Dermis microvascular lymphatic vessel endothelial cell (primary cell): ENCODE measurements around the gene LRMDA. TPM values are rescaled to one million over a fixed set of nuclear protein-coding genes. Genes with fewer than 3 reads are reported as not detected.
"Not testable (repeated sequence)": the region's sequence is repeated elsewhere in the genome, so short reads cannot be mapped to it uniquely, and the experiment has no call there.

ENCODE experiments used
- DNase-seq, 2 donors: peaks; one replicate each; pipeline versions ENCODE4 v3.0.0 to v3.0.0-alpha.2; 2010; ENCODE audit warnings: low read depth in 2 of 2
- total RNA-seq: library from RNA; depleted of rRNA; stranded (reverse); fragments of >200 nt; gene quantifications from 2 replicates; pipeline ENCODE4 v1.2.1, GENCODE V29; 2014

Gene LRMDA
- total RNA-seq, 1 donor from 2014 or later, result 10.4 TPM

DNA sequence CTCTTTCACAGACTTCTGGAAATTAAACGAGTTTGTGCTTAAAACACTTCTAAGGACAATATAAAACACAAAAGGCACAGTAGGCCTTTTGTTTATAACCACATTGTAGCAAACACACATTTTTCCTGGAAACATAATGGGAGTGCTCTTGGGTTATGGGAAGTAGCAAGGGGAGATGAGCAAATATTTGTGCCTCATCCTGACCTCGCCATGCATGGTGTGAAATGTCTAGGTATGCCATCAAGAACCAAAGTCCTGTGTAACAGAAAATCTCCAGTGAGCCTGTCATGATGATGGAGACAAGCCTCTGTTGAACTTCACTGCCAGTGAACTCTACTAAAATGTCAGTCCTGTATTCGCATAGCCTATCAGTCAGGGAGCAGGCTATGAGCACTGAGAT lies 1029.6 kb downstream of the LRMDA start:
- DNase-seq, result no peak

DNA sequence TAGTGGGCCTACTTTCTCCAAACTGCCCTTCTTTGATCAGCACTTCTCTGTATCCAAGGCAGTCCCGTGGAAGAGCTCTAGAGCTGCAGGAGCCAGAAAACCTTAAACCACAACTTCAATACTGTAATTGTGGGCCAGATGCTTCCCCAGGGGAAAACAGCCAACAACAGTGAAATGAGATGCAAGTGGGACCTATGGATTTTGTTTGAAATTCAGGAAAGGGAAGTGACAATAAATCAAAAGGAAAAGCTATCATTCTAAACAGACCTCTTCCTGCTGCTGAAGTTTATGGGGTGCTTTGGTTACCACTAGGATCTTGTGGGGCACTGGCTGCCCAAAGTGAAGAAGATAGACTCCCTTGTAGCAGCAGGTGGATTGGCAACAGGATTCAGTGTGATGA lies 1031.7 kb downstream of the LRMDA start:
- no peak for DNase-seq

DNA sequence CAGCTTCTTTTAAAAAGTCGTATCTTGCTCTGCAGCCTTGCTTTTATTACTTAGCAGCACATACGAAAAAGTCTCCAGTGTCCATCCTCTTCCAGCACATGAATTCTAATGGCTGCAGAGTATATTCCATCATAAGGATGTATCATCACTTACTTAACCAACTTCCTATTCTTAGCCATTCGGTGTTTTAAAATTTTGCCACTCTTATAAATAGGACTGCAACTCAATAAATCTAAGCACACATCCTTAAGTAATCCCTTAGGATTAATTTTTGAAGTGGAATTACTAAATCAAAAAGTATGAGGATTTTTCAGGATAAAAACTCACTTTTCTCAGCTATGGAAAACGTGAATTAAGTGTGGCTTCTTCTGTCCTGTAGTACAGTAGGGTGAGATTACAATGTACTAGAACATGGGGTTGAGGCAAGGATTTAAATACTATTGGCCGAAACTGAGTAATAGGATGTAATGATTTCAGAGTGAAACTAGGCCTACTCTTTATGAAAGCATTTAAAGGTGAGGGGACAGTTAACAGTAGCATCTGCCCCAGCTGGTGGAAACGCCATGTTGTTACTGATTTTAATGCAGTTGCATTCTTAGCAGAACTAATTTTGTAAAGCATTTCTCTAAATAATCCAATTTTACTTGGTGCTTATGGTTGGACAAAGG lies 1035.5 kb downstream of the LRMDA start:
- no peak for DNase-seq

- no peak for DNase-seq
Observed at GRCh38 chr10:76469675-76470074, 1038.3 kb downstream of the LRMDA start.

GRCh38 chr10:76479103-76479790 lies 1047.8 kb downstream of the LRMDA start:
- DNase-seq, result no peak

DNA sequence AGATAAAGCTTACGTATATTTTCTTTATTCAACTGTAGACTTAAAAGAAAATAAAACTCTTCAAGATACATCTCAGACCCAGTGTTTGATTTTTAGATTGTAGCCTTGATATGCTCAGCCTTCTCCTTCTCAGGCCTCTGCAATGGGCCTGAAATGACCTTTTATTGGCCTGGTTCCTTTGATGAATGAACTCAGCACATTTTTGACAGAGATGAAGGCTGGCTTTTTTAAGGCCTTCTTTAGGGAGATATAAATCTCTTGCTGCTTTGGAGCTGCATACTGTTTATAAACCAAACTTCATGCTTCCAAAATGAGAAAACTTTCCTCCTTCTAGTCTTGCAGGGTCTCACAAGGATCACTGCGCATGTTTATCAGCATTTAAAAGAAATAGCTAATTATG lies 1049.8 kb downstream of the LRMDA start:
- no peak for DNase-seq

DNA sequence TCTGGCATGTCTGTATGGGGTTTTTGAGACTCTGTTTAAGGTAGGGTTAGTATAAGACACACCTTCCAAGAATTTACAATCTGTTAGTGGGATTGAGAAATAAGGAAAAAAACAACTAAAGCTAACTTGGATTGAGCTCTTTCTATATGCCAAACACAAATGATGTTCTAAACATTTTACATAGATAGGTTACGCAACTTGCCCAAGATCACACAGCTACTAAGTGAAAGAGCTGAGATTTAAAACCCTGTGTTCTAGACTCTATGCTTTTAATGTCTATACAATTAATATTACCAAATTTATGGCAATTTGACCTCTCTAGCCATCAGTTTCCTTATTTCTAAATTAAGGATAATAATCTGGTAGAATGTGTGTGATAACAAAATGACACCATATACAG lies 1056.2 kb downstream of the LRMDA start:
- DNase-seq, result no peak

GRCh38 chr10:76488602-76489001 lies 1057.2 kb downstream of the LRMDA start:
- DNase-seq, result no peak

DNA sequence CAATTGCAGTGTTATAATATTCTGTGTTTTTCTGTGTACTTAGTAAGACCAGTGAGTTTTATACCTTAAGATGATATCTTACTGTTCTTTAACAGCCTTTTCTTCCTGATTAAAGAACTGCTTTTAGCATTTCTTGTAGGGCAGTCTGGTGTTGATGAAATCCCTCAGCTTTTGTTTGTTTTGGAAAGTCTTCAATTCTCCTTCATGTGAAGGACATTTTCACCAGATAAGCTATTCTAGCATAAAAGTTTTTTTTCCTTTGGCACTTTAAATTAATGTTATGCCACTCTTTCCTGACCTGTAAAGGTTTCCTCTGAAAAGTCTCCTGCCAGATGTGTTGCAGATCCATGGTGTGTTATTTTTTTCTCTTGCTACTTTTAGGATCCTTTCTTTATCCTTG lies 1059.8 kb downstream of the LRMDA start:
- peak in 1 of 2 donors; percentile 48 for DNase-seq

GRCh38 chr10:76492026-76492425 lies 1060.6 kb downstream of the LRMDA start:
- peak in 1 of 2 donors; percentile 18 for DNase-seq

GRCh38 chr10:76492678-76493472 lies 1061.5 kb downstream of the LRMDA start:
- no peak for DNase-seq

GRCh38 chr10:76497666-76498065 lies 1066.2 kb downstream of the LRMDA start:
- DNase-seq, result no peak

DNA sequence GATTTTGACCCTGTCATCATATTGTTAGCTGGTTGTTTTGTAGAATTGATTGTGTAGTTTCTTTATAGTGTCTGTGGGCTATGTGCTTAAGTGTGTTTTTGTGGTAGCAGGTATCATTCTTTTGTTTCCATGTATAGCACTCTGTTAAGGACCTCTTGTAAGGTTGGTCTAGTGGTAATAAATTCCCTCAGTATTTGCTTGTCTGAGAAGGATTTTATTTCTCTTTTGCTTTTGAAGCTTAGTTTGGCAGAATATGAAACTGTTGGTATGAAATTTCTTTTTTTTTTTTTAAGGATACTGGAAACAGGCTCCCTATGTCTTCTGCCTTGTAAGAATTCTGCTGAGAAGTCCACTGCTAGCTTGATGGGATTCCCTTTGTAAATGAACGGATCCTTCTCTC lies 1073.4 kb downstream of the LRMDA start:
- no peak for DNase-seq

DNA sequence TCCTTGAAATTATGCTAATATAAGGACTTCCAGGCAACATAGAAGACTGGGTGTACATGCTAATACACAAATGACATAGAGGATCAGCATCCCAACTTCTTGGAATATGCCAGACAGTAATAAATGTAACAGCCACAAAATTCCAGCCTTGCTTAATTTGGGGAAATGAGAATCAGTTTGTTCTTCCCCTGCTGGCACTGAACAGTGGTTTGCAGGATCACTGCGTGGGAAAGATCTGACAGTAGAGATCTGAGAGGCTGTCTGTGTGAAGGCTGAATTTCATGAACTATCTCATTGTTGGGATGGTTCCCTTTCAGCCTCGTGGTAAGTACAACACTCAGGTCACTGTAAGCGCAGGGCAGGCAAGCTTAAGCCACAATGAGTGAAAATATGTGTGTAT lies 1078.0 kb downstream of the LRMDA start:
- no peak for DNase-seq

GRCh38 chr10:76514321-76514720 lies 1082.9 kb downstream of the LRMDA start:
- no peak for DNase-seq

- DNase-seq, result no peak
Observed at GRCh38 chr10:76514869-76515268, 1083.4 kb downstream of the LRMDA start.

- no peak for DNase-seq
Observed at GRCh38 chr10:76522547-76522946, 1091.1 kb downstream of the LRMDA start.

DNA sequence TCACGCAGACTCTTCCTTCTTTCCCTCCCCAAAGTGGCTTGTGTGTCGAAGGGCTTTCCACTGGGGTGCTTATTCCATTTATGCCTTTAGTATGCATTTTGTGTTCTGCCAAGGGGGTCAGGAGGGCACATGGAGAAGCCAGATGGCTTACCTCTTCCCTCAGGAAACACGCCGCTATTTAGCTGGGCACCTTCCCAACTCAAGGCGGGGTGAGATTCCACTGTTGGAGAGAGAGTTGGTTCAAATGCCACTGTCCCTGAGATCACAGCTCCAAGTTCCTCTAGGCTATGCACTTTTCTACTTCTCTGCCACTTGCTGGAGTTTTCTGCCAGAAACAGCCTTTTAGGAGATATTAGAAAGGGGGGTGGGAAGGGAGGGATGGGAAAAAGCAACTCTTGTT lies 1091.8 kb downstream of the LRMDA start:
- DNase-seq, result peak; percentile 62 to 72

GRCh38 chr10:76523791-76524351 lies 1092.4 kb downstream of the LRMDA start:
- no peak for DNase-seq

GRCh38 chr10:76526833-76527232 lies 1095.4 kb downstream of the LRMDA start:
- not testable (repeated sequence) for DNase-seq

- no peak for DNase-seq
Observed at GRCh38 chr10:76540331-76540730, 1108.9 kb downstream of the LRMDA start.

- no peak for DNase-seq
Observed at GRCh38 chr10:76540786-76541185, 1109.4 kb downstream of the LRMDA start.
